Measurements from ENCODE around the gene GJD2. TPM values are rescaled to one million over a fixed set of nuclear protein-coding genes. Genes with fewer than 3 reads are reported as not detected.

Gene GJD2
- polyA plus RNA-seq (ENCODE audit: insufficient read length in 3 of 3): under 1 TPM in 1 of 3 donors, not detected in 2; 0.06 TPM
- long read RNA-seq, donor 1: 0 reads
- long read RNA-seq, donor 2: 0 reads
- long read RNA-seq, donor 3: 0 reads
- long read RNA-seq, donor 4: 0 reads
- long read RNA-seq, donor 5: 0 reads
- long read RNA-seq, donor 6: 0 reads
- long read RNA-seq, donor 7: 0 reads
- long read RNA-seq, donor 8: 0 reads
- long read RNA-seq, donor 9: 0 reads
- long read RNA-seq, donor 10: 0 reads
- long read RNA-seq, donor 11: 0 reads
- long read RNA-seq, donor 12: 0 reads
- long read RNA-seq, donor 13: 0 reads
- long read RNA-seq, donor 14: 0 reads
- long read RNA-seq, donor 15: 0 reads
- long read RNA-seq, donor 16: 0 reads

- peak in 1 of 11 donors; percentile 5 for DNase-seq (ENCODE audit: extremely low read depth in 1 of 11, low read depth in 9 of 11, low spot score in 4 of 11)
These were observed at the start of gene GJD2 for GRCh38 chr15:34754674-34755418. GJD2 (minus strand) TSS chr15:34754998; CDS start chr15:34754488, 510 bp downstream.

GRCh38 chr15:34804113-34804512 lies 49.3 kb upstream of the GJD2 start:
- no peak for DNase-seq (ENCODE audit: extremely low read depth in 1 of 11, low read depth in 9 of 11, low spot score in 4 of 11)

GRCh38 chr15:34802803-34803750 lies 48.3 kb upstream of the GJD2 start:
- no peak for DNase-seq (ENCODE audit: extremely low read depth in 1 of 11, low read depth in 9 of 11, low spot score in 4 of 11)

- no peak for DNase-seq (ENCODE audit: extremely low read depth in 1 of 11, low read depth in 9 of 11, low spot score in 4 of 11)
These were observed 47.6 kb upstream of the GJD2 start for GRCh38 chr15:34802371-34802770.

GRCh38 chr15:34799149-34800101 lies 44.6 kb upstream of the GJD2 start:
- DNase-seq (ENCODE audit: extremely low read depth in 1 of 11, low read depth in 9 of 11, low spot score in 4 of 11): peak in 3 of 11 donors; percentile 25 to 42 (median 35)

GRCh38 chr15:34796847-34797435 lies 42.1 kb upstream of the GJD2 start:
- no peak for DNase-seq (ENCODE audit: extremely low read depth in 1 of 11, low read depth in 9 of 11, low spot score in 4 of 11)

GRCh38 chr15:34795267-34796081 lies 40.7 kb upstream of the GJD2 start, which contains the start of gene ACTC1:
ACTC1 (minus strand) TSS chr15:34795549; CDS start chr15:34794808, 741 bp downstream.
- no peak for DNase-seq (ENCODE audit: extremely low read depth in 1 of 11, low read depth in 9 of 11, low spot score in 4 of 11)

GRCh38 chr15:34794590-34795206 lies 39.9 kb upstream of the GJD2 start:
- DNase-seq (ENCODE audit: extremely low read depth in 1 of 11, low read depth in 9 of 11, low spot score in 4 of 11): no peak

GRCh38 chr15:34793901-34794300 lies 39.1 kb upstream of the GJD2 start:
- DNase-seq (ENCODE audit: extremely low read depth in 1 of 11, low read depth in 9 of 11, low spot score in 4 of 11): no peak

- DNase-seq (ENCODE audit: extremely low read depth in 1 of 11, low read depth in 9 of 11, low spot score in 4 of 11): no peak
These were observed 38.3 kb upstream of the GJD2 start for GRCh38 chr15:34793071-34793470.

GRCh38 chr15:34791701-34792100 lies 36.9 kb upstream of the GJD2 start:
- no peak for DNase-seq (ENCODE audit: extremely low read depth in 1 of 11, low read depth in 9 of 11, low spot score in 4 of 11)

- no peak for DNase-seq (ENCODE audit: extremely low read depth in 1 of 11, low read depth in 9 of 11, low spot score in 4 of 11)
These were observed 35.3 kb upstream of the GJD2 start for GRCh38 chr15:34790121-34790520.

GRCh38 chr15:34789326-34789725 lies 34.5 kb upstream of the GJD2 start:
- DNase-seq (ENCODE audit: extremely low read depth in 1 of 11, low read depth in 9 of 11, low spot score in 4 of 11): no peak

GRCh38 chr15:34786206-34786605 lies 31.4 kb upstream of the GJD2 start:
- DNase-seq (ENCODE audit: extremely low read depth in 1 of 11, low read depth in 9 of 11, low spot score in 4 of 11): no peak

GRCh38 chr15:34783991-34784390 lies 29.2 kb upstream of the GJD2 start:
- no peak for DNase-seq (ENCODE audit: extremely low read depth in 1 of 11, low read depth in 9 of 11, low spot score in 4 of 11)

GRCh38 chr15:34783431-34783830 lies 28.6 kb upstream of the GJD2 start:
- no peak for DNase-seq (ENCODE audit: extremely low read depth in 1 of 11, low read depth in 9 of 11, low spot score in 4 of 11)

GRCh38 chr15:34782901-34783300 lies 28.1 kb upstream of the GJD2 start:
- DNase-seq (ENCODE audit: extremely low read depth in 1 of 11, low read depth in 9 of 11, low spot score in 4 of 11): no peak
